OCI-LY1 (cell line): Measurements from ENCODE around the gene TP53BP2.

Experiments
- H2AFZ ChIP-seq: fragments of 200-600 bp; sonication (generic), shearing (Covaris generic); 2 replicates; pipeline ENCODE4 v1.6.0; 2014; ENCODE audit warnings: antibody characterized with exemption, mild to moderate bottlenecking, low read length
- H3F3A ChIP-seq: fragments of 200-600 bp; sonication (generic), shearing (Covaris generic); 2 replicates; pipeline ENCODE4 v1.6.0; 2014; ENCODE audit warnings: mild to moderate bottlenecking, antibody characterized with exemption, low read length, moderate library complexity; ENCODE audit not compliant: insufficient read depth
- H3K27ac ChIP-seq: fragments of 200-600 bp; sonication (generic); 2 replicates; pipeline ENCODE4 v1.5.1; 2014; ENCODE audit warnings: low read length, mixed run types, mild to moderate bottlenecking, low read depth; ENCODE audit not compliant: poor library complexity, severe bottlenecking
- H3K27me3 ChIP-seq: fragments of 200-600 bp; sonication (generic); 2 replicates; pipeline ENCODE4 v1.6.0; 2014; ENCODE audit warnings: antibody characterized with exemption, mild to moderate bottlenecking, low read length, moderate library complexity; ENCODE audit not compliant: insufficient read depth
- H3K36me3 ChIP-seq: fragments of 200-600 bp; sonication (generic); 2 replicates; pipeline ENCODE4 v1.6.1; 2014; ENCODE audit warnings: mild to moderate bottlenecking, antibody characterized with exemption, low read length, moderate library complexity, mixed read lengths; ENCODE audit not compliant: insufficient read depth
- H3K4me1 ChIP-seq: fragments of 200-600 bp; sonication (generic); 2 replicates; pipeline ENCODE4 v1.5.1; 2014; ENCODE audit warnings: mild to moderate bottlenecking, low read length, moderate library complexity; ENCODE audit not compliant: insufficient read depth, severe bottlenecking
- H3K4me2 ChIP-seq: fragments of 200-600 bp; sonication (generic), shearing (Covaris generic); 2 replicates; pipeline ENCODE4 v1.6.1; 2014; ENCODE audit warnings: low read length
- H3K4me3 ChIP-seq: fragments of 200-600 bp; sonication (generic); 2 replicates; pipeline ENCODE4 v1.5.1; 2014; ENCODE audit warnings: low read length, low read depth, mild to moderate bottlenecking, mixed read lengths; ENCODE audit not compliant: poor library complexity, severe bottlenecking
- H3K79me2 ChIP-seq: fragments of 200-600 bp; shearing (Covaris generic); 2 replicates; pipeline ENCODE4 v1.6.1; 2016; ENCODE audit warnings: mixed run types, low read length, mixed read lengths; ENCODE audit not compliant: insufficient read depth
- H3K9ac ChIP-seq: fragments of 200-600 bp; sonication (generic), shearing (Covaris generic); 2 replicates; pipeline ENCODE4 v1.6.1; 2014; ENCODE audit warnings: mild to moderate bottlenecking, low read length, mixed read lengths
- H3K9me2 ChIP-seq: fragments of 200-600 bp; sonication (generic), shearing (Covaris generic); 2 replicates; pipeline ENCODE4 v1.6.1; 2014; ENCODE audit warnings: low read depth, mild to moderate bottlenecking, low read length, mixed read lengths
- H3K9me3 ChIP-seq: fragments of 200-600 bp; shearing (Covaris generic); 2 replicates; pipeline ENCODE4 v1.6.1; 2014; ENCODE audit warnings: low read length, mixed read lengths
- H4K20me1 ChIP-seq: fragments of 200-600 bp; sonication (generic), shearing (Covaris generic); 2 replicates; pipeline ENCODE4 v1.6.0; 2016; ENCODE audit warnings: mild to moderate bottlenecking, low read length; ENCODE audit not compliant: insufficient read depth
- EZH2 ChIP-seq: fragments of 200-600 bp; sonication (generic), shearing (Covaris generic); IDR thresholded peaks from 2 replicates; pipeline ENCODE4 v1.8.0; 2017; ENCODE audit warnings: borderline replicate concordance, mixed run types, mild to moderate bottlenecking, antibody characterized with exemption, low read length, moderate library complexity, mixed read lengths
- TF ChIP-seq, protein P1 (sequence below): fragments of 200-600 bp; sonication (generic), shearing (Covaris generic); IDR thresholded peaks from 2 replicates; pipeline ENCODE4 v1.5.1; 2017; ENCODE audit warnings: mild to moderate bottlenecking, antibody characterized with exemption, low read length, moderate library complexity, mixed read lengths

TP53BP2 gene

DNA sequence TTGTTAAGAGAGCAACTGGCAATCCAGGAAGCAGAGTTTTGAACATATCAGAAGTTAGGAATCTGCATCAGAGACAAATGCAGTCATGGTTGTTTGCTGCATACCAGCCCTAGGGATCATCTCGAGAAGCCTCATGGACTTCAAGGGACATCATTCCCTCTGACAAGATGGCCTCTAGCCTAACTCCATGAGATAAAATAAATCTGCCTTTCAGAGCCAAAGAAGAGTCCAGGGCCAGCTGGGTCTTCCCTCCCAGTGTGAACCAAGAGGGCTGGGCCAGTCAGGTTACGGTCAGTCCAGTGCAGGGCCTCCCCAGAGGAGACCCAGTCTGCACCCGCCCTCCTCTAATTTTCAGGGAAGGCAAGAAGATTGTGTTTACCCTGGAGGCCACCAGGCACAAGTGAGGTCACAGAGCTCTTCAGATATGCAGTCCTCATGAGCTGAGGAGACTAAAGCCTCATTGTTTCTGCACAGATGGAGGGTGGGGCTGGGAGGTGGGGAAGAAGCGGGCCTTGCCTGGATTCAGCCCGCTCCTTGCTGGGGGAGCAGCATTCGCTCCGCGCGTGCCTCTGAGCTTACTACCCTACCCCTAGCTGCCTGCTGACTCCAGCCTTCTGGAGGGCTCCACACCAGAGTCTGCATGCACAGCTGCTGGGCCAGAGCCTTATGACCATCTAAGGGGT is 80.6 kb downstream of the TP53BP2 start:
- Histone ChIP-seq H3F3A (no peaks in the 10 kb centered on the region), H3K4me1 (no peaks in the 10 kb centered on the region), H3K27ac (no peak overlapping the region), H2AFZ (no peak overlapping the region), H3K36me3 (no peaks in the 10 kb centered on the region), H3K9ac (no peak overlapping the region), H3K4me2 (no peak overlapping the region), H3K27me3 (no peaks in the 10 kb centered on the region), H3K9me3 (no peaks in the 10 kb centered on the region; the same call in 1 of the 2 replicates), H3K79me2 (no peaks in the 10 kb centered on the region), H3K4me3 (no peak overlapping the region), H4K20me1 (no peaks in the 10 kb centered on the region), H3K9me2 (no peaks in the 10 kb centered on the region)
- TF ChIP-seq, protein P1, sequence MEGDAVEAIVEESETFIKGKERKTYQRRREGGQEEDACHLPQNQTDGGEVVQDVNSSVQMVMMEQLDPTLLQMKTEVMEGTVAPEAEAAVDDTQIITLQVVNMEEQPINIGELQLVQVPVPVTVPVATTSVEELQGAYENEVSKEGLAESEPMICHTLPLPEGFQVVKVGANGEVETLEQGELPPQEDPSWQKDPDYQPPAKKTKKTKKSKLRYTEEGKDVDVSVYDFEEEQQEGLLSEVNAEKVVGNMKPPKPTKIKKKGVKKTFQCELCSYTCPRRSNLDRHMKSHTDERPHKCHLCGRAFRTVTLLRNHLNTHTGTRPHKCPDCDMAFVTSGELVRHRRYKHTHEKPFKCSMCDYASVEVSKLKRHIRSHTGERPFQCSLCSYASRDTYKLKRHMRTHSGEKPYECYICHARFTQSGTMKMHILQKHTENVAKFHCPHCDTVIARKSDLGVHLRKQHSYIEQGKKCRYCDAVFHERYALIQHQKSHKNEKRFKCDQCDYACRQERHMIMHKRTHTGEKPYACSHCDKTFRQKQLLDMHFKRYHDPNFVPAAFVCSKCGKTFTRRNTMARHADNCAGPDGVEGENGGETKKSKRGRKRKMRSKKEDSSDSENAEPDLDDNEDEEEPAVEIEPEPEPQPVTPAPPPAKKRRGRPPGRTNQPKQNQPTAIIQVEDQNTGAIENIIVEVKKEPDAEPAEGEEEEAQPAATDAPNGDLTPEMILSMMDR, result no peak
- TF ChIP-seq EZH2, result no peak

DNA sequence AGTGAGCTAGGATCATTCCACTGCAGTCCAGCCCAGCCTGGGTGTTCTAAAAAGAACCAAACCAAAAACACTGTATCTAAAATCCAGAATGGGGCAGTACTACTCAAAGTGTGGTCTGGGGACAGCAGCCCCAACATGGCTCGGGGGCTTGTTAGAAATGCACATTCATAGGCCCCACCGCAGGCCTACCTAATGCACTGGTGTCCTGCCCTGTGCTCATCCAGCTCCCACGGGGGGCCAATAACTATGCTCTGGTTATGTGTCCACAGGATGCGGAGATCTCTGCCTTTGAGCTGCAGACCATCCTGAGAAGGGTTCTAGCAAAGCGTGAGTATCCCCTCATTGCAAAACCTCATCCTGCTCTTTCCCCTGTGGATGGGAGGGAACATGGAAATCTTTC is 81.9 kb downstream of the TP53BP2 start:
- H3K9me2 ChIP-seq, result no peaks in the 10 kb centered on the region
- no peaks in the 10 kb centered on the region for H3K79me2 ChIP-seq
- TF ChIP-seq EZH2, result no peak
- TF ChIP-seq, protein P1, result no peak
- no peaks in the 10 kb centered on the region for H3K4me1 ChIP-seq
- no peaks in the 10 kb centered on the region for H4K20me1 ChIP-seq
- no peaks in the 10 kb centered on the region for H3K27me3 ChIP-seq
- no peak overlapping the region for H3K4me3 ChIP-seq
- no peak overlapping the region for H3K4me2 ChIP-seq
- no peaks in the 10 kb centered on the region for H3F3A ChIP-seq
- no peak overlapping the region for H2AFZ ChIP-seq
- no peaks in the 10 kb centered on the region; the same call in 1 of the 2 replicates for H3K9me3 ChIP-seq
- no peak overlapping the region for H3K27ac ChIP-seq
- no peaks in the 10 kb centered on the region for H3K36me3 ChIP-seq
- H3K9ac ChIP-seq, result no peak overlapping the region

DNA sequence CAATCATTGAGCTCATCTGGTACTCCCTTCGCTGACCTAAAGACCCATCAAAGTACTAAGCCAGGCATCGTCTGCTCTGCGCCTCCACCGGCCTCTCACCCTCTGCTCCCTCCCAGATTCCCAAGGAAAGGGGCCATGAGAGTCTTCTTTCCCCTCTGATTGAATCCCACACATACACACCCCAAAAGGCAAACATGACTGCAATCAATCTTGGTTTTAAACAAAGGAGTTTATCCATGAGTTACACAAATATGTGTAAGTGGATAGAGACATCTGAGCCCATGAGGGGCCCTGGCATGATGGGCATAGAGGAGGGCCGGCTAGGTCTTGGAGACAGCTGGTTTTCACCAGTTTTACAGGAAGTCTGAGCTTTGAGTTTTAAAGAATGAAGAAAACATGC is 82.5 kb downstream of the TP53BP2 start:
- Histone ChIP-seq H3K4me3 (no peak overlapping the region), H4K20me1 (no peaks in the 10 kb centered on the region), H3K9ac (no peak overlapping the region), H2AFZ (no peak overlapping the region), H3K9me2 (no peaks in the 10 kb centered on the region), H3K27me3 (no peaks in the 10 kb centered on the region), H3K79me2 (no peaks in the 10 kb centered on the region), H3F3A (no peaks in the 10 kb centered on the region), H3K4me1 (no peaks in the 10 kb centered on the region), H3K27ac (no peak overlapping the region), H3K36me3 (no peaks in the 10 kb centered on the region), H3K4me2 (no peak overlapping the region), H3K9me3 (no peaks in the 10 kb centered on the region)
- no peak for TF ChIP-seq EZH2
- TF ChIP-seq, protein P1, result no peak
